Pancreas (tissue), 10 donors: ENCODE measurements around the gene PKD1L1. TPM values are rescaled to one million over a fixed set of nuclear protein-coding genes. Genes with fewer than 3 reads are reported as not detected.

Experiments
- ATAC-seq, 4 donors: fragments of 200-7000 bp; cut with Tn5 transposase; one replicate each; pipeline versions ENCODE4 v1.8.0 to v1.9.1; 2020; ENCODE audit warnings: mild to moderate bottlenecking in 4 of 4, moderate library complexity in 4 of 4
- DNase-seq, 6 donors: peaks; one replicate each; pipeline ENCODE4 v3.0.0-alpha.2; 2020
- FAIRE-seq: peaks from 2 replicates; lab custom pipeline; 2012; peaks lifted over from hg19 to GRCh38; lab: Jason Lieb, UNC
- H3K27ac ChIP-seq, 4 donors: fragments of 200-600 bp; sonication (generic); 1 replicate in 3 of 4; 2 replicates in 1 of 4; pipeline versions ENCODE4 v1.5.0 to v1.8.0; 2020
- H3K27me3 ChIP-seq, 4 donors: fragments of 200-600 bp; one replicate each; pipeline ENCODE4 v1.8.0; 2021
- H3K36me3 ChIP-seq, 3 donors: fragments of 200-600 bp; sonication (generic) in 1 of 3; one replicate each; pipeline versions ENCODE4 v1.5.0 to v1.8.0; 2020 to 2021
- H3K4me1 ChIP-seq, 3 donors: fragments of 200-600 bp; one replicate each; pipeline ENCODE4 v1.8.0; 2021
- H3K4me3 ChIP-seq, 4 donors: fragments of 200-600 bp; sonication (generic) in 2 of 4; one replicate each; pipeline versions ENCODE4 v1.5.0 to v1.8.0; 2020 to 2021
- H3K9me3 ChIP-seq, 4 donors: fragments of 200-600 bp; one replicate each; pipeline ENCODE4 v1.8.0; 2021
- WGBS, 2 donors: extraction: QIAGEN DNeasy Blood & Tissue Kit; methylation state at CpG; one replicate each; pipeline ENCODE4 v1.1.7; 2013; 5-methylcytosine and 5-hydroxymethylcytosine counted together
- intact Hi-C, 3 donors: fragments of 100-400 bp; cut with DNase I; formaldehyde crosslinking; loops; one replicate each; pipeline versions ENCODE4 v1.11.1 to v1.14.2; 2022
- polyA plus RNA-seq, 2 donors: library from polyadenylated mRNA; stranded (reverse); fragments of 200-250 nt; gene quantifications; one replicate each; pipeline ENCODE4 v1.2.3, GENCODE V29; 2013
- total RNA-seq, 6 donors: library from RNA; stranded (reverse); fragmentation: NEBNext Ultra II Directional in 4 of 6; extraction: Animal tissue kit (Norgen Biotek cat#: 25700) in 4 of 6; gene quantifications; one replicate each; pipeline versions ENCODE4 v1.2.1 to v1.2.4, GENCODE V29; 2021 to 2023
- TF ChIP-seq, protein P1 (sequence below), 4 donors: fragments of 200-600 bp; sonication (generic) in 3 of 4; IDR thresholded peaks; one replicate each; pipeline versions ENCODE4 v1.5.0 to v1.8.0; 2021; ENCODE audit warnings: antibody characterized with exemption in 4 of 4
- donor health status: healthy with polysubstance abuse.
- donor health status: DM: no; HTN: no; CAD: no; lungs with moderate emphysema.
- donor health status: DM: no; HTN: no; CAD: no.
- donor health status: control.
- donor health status: control.
- donor health status: Bipolar disorder and iron deficiency.
- donor health status: DM: yes; HTN: yes; CAD: no.
- donor health status: DM: no; HTN: no; CAD: no.
- donor health status: DM: no; HTN: no; CAD: no.
- donor health status: DM: yes; HTN: yes; CAD: no.

The PKD1L1 gene
- total and polyA plus RNA-seq, 8 donors = 0.03 to 0.54 (median 0.13) TPM

DNA sequence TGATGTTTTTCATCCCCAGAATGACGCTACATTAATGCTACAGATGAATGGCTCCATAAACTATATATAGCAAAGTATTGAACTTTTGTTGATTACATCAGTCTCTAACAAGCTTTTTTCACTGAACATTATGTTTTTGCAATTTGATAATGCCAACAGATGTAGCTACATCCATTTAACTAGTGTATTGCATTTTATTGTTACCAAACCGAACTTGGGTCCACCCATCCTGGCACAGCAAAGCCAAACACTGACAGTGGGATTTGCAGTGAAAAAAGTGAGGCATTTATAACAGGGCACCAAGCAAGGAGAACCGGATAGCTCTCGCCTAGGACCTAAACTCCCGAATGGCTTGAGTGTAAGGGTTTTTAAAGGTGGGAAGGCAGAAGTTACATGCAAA lies 183.5 kb downstream of the PKD1L1 start:
- H3K27ac ChIP-seq = no peak overlapping the region
- no peak overlapping the region for H3K4me3 ChIP-seq
- DNase-seq = no peak
- FAIRE-seq = no peak
- 85 to 90% methylated on average over 5 of the region's 5 CpGs for WGBS, 2 donors
- peaks cover 0 to 4% (median 0%) of the 10 kb centered on the region in 3 donors for H3K4me1 ChIP-seq
- intact Hi-C loops = no loop called here
- no peaks in the 10 kb centered on the region for H3K27me3 ChIP-seq
- TF ChIP-seq, protein P1, sequence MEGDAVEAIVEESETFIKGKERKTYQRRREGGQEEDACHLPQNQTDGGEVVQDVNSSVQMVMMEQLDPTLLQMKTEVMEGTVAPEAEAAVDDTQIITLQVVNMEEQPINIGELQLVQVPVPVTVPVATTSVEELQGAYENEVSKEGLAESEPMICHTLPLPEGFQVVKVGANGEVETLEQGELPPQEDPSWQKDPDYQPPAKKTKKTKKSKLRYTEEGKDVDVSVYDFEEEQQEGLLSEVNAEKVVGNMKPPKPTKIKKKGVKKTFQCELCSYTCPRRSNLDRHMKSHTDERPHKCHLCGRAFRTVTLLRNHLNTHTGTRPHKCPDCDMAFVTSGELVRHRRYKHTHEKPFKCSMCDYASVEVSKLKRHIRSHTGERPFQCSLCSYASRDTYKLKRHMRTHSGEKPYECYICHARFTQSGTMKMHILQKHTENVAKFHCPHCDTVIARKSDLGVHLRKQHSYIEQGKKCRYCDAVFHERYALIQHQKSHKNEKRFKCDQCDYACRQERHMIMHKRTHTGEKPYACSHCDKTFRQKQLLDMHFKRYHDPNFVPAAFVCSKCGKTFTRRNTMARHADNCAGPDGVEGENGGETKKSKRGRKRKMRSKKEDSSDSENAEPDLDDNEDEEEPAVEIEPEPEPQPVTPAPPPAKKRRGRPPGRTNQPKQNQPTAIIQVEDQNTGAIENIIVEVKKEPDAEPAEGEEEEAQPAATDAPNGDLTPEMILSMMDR (IDR thresholded peaks at IDR 0.05) = no peak
- H3K9me3 ChIP-seq = no peaks in the 10 kb centered on the region
- H3K36me3 ChIP-seq = no peaks in the 10 kb centered on the region
- ATAC-seq = no peak

DNA sequence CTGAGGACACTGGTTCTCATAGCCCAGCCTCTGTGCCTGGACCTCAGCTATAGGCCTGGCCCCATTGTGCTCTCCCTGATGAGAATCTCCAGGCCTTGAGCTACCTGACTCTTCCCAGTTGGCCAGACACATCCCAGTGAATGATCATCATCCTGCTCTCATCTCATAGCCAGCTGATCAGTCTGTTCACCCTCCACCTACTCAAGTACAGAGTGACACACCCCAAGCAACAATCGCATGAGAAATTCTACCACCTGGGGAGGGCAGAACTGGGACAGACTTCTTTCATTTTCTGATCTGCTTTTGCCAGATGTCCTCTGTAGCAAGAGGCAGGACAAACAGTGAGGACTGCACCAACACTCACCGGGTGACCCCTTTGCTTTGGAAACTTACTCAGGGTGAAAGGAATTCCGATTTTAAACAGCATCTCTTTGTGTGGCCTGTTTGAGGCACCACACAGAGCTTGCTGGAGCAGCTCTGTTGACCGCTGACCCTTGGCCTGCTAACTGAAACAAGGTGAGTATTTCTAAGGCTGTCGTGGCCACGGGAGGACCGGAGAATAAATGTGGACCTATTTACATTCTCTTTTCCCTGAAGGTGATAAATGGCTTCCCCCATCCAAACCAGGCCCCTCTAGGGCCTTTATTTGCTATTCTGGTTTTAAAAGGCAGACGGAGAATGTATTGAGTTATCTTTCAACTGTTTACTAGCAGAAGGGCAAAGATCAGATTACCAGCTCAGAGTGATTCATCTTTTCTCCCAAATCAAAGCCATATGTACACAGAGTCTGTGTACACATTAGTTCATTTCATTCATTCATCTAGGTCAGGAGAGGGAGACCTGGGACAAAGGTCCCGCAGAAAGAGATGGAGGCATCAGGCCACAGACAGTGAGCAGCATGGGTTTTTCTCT lies 184.9 kb downstream of the PKD1L1 start:
- peak in 3 of 4 donors; percentile 81 to 90 (median 84) for ATAC-seq
- intact Hi-C loops = no loop called here
- no peaks in the 10 kb centered on the region for H3K9me3 ChIP-seq
- H3K27me3 ChIP-seq = no peaks in the 10 kb centered on the region
- H3K4me3 ChIP-seq = no peak overlapping the region
- no peak for FAIRE-seq
- H3K4me1 ChIP-seq = peaks cover 0 to 4% (median 0%) of the 10 kb centered on the region in 3 donors
- H3K27ac ChIP-seq = peak overlapping the region in 3 of 4 donors; percentile 16 to 60 (median 35)
- TF ChIP-seq, protein P1 (IDR thresholded peaks at IDR 0.05) = no peak
- no peaks in the 10 kb centered on the region for H3K36me3 ChIP-seq
- DNase-seq = no peak
- WGBS, 2 donors = 45 to 54% methylated on average over 9 of the region's 9 CpGs

DNA sequence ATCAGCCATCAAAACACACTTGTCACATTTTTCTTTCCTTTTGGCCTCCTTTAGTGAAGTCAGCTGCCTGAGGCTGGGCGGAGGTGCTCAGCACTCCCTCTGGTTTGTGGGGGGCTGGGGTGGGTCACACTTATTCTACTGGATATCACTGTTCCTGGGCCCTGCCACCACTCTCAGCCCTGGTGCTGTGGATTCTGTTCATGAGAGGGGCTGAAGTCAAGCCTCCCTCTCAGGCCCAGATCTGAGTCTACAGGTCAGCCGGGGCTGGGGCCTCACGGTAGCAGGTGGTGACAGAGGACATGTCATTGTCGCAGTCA lies 185.6 kb downstream of the PKD1L1 start:
- ATAC-seq (no peak), FAIRE-seq (no peak), DNase-seq (no peak)
- Histone ChIP-seq H3K4me3 (no peak overlapping the region), H3K4me1 (peaks cover 0 to 4% (median 0%) of the 10 kb centered on the region in 3 donors), H3K27me3 (no peaks in the 10 kb centered on the region), H3K27ac (peak overlapping the region in 2 of 4 donors; percentile 35 to 60), H3K36me3 (no peaks in the 10 kb centered on the region), H3K9me3 (no peaks in the 10 kb centered on the region)
- intact Hi-C loops = no loop called here
- TF ChIP-seq, protein P1 (IDR thresholded peaks at IDR 0.05) = no peak
- WGBS, 2 donors = 96 to 98% methylated on average over 4 of the region's 4 CpGs

DNA sequence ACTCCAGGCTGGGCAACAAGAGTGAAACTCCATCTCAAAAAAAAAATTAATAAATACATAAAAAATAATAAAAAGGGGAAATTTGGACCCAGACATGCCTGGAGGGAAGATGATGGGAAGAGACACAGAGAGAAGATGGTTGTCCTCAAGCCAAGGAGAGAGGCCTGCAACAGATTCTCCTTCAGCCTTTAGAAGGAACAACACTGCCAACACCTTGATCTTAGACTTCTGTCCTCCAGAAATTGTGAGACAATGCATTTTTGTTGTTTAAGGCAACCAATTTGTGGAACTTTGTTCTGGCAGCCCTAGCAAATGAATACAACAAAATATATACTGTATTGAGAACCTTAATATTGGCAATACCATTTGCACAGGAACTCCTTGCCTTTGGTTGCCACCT lies 186.1 kb downstream of the PKD1L1 start:
- Histone ChIP-seq H3K36me3 (no peaks in the 10 kb centered on the region), H3K27me3 (no peaks in the 10 kb centered on the region), H3K9me3 (no peaks in the 10 kb centered on the region), H3K4me1 (peaks cover 0 to 4% (median 0%) of the 10 kb centered on the region in 3 donors), H3K4me3 (no peak overlapping the region), H3K27ac (no peak overlapping the region)
- DNase-seq = no peak
- ATAC-seq = no peak
- intact Hi-C loops = no loop called here
- FAIRE-seq = no peak
- TF ChIP-seq, protein P1 (IDR thresholded peaks at IDR 0.05) = no peak
